H1 (cell line): ENCODE results near the gene PTPRG. TPM values are rescaled to one million over a fixed set of nuclear protein-coding genes. Genes with fewer than 3 reads are reported as not detected.

Experiments
- CTCF ChIA-PET: fragments of 300-600 bp; sonication (Branson Sonifier 250); formaldehyde crosslinking; loops from one replicate; lab custom pipeline; 2021; ENCODE audit not compliant: partially characterized antibody; lab: Charles Lee
- POLR2A ChIA-PET: fragments of 300-600 bp; sonication (Branson Sonifier 250); formaldehyde crosslinking; loops from one replicate; lab custom pipeline; 2021; ENCODE audit warnings: inconsistent platforms; ENCODE audit not compliant: partially characterized antibody; lab: Charles Lee
- DNase-seq, 2 experiments: peaks; one replicate each; pipeline versions ENCODE4 v3.0.0 to v3.0.0-alpha.2; 2010 to 2022; ENCODE audit warnings: low spot score in 2 of 2, low read depth in 1 of 2, mixed read lengths in 1 of 2
- FAIRE-seq: peaks from 2 replicates; lab custom pipeline; 2011; peaks lifted over from hg19 to GRCh38; lab: Jason Lieb, UNC
- H2AFZ ChIP-seq: 2 replicates; pipeline ENCODE4 v1.8.1; 2012; ENCODE audit warnings: low read length, inconsistent platforms
- H2AK5ac ChIP-seq: 2 replicates; pipeline ENCODE4 v1.6.1; 2013; ENCODE audit warnings: low read depth, low read length
- H2BK120ac ChIP-seq: replicated peaks from 2 replicates; pipeline ENCODE3; 2013; ENCODE audit warnings: low read depth, low read length, inconsistent platforms
- H2BK12ac ChIP-seq: 2 replicates; pipeline ENCODE4 v1.6.1; 2013; ENCODE audit warnings: low read depth, low read length
- H2BK15ac ChIP-seq: 2 replicates; pipeline ENCODE4 v1.6.1; 2013; ENCODE audit warnings: low read length
- H2BK20ac ChIP-seq: 2 replicates; pipeline ENCODE4 v1.6.1; 2013; ENCODE audit warnings: low read length
- H2BK5ac ChIP-seq: 2 replicates; pipeline ENCODE4 v1.6.1; 2013; ENCODE audit warnings: low read depth, low read length
- H3K14ac ChIP-seq: 2 replicates; pipeline ENCODE4 v1.6.1; 2013; ENCODE audit warnings: inconsistent platforms; ENCODE audit not compliant: insufficient read length
- H3K18ac ChIP-seq: 2 replicates; pipeline ENCODE4 v1.6.1; 2013; ENCODE audit warnings: low read length; ENCODE audit errors: extremely low read depth
- H3K23ac ChIP-seq: 2 replicates; pipeline ENCODE4 v1.6.1; 2013; ENCODE audit warnings: inconsistent platforms; ENCODE audit not compliant: insufficient read length
- H3K23me2 ChIP-seq: 2 replicates; pipeline ENCODE4 v1.6.1; 2013; ENCODE audit warnings: low read depth, low read length
- H3K27ac ChIP-seq: 2 replicates; pipeline ENCODE4 v1.6.1; 2011; ENCODE audit warnings: low read depth, low read length, inconsistent platforms
- H3K27me3 ChIP-seq, 4 experiments: replicated peaks in 1 of 4; 1 replicate in 1 of 4; 2 replicates in 3 of 4; pipeline versions ENCODE4 v1.6.1 to v1.8.1; 2011 to 2013; ENCODE audit warnings: low read length in 3 of 4, mild to moderate bottlenecking in 3 of 4, inconsistent platforms in 2 of 4, mixed read lengths in 2 of 4, moderate library complexity in 1 of 4; ENCODE audit not compliant: control insufficient read depth in 3 of 4, insufficient read depth in 3 of 4; ENCODE audit errors: extremely low read depth in 1 of 4
- H3K36me3 ChIP-seq, 4 experiments: 2 replicates each; pipeline versions ENCODE4 v1.6.1 to v1.8.1; 2011 to 2013; ENCODE audit warnings: mild to moderate bottlenecking in 4 of 4, low read length in 3 of 4, moderate library complexity in 2 of 4, control low read depth in 1 of 4, inconsistent platforms in 1 of 4; ENCODE audit not compliant: insufficient read depth in 4 of 4, control insufficient read depth in 2 of 4
- H3K4ac ChIP-seq: replicated peaks from 2 replicates; pipeline ENCODE3; 2013; ENCODE audit warnings: low read length, low read depth, mixed read lengths, inconsistent platforms; ENCODE audit not compliant: insufficient read length
- H3K4me1 ChIP-seq, 4 experiments: replicated peaks in 1 of 4; 1 replicate in 1 of 4; 2 replicates in 3 of 4; pipeline versions ENCODE4 v1.6.1 to v1.8.1; 2011 to 2013; ENCODE audit warnings: low read length in 3 of 4, inconsistent platforms in 2 of 4, mixed read lengths in 1 of 4; ENCODE audit not compliant: insufficient read depth in 4 of 4, control insufficient read depth in 3 of 4
- H3K4me2 ChIP-seq, 2 experiments: 2 replicates each; pipeline versions ENCODE4 v1.6.1 to v1.8.1; 2011 to 2013; ENCODE audit warnings: low read depth in 2 of 2, low read length in 2 of 2, control low read depth in 1 of 2, inconsistent platforms in 1 of 2, mild to moderate bottlenecking in 1 of 2; ENCODE audit not compliant: insufficient read depth in 1 of 2
- H3K4me3 ChIP-seq, 4 experiments: fragments of 200-600, 300-600 bp in 1 of 4; sonication (generic), shearing (Covaris generic), sonication (Bioruptor Twin) in 1 of 4; 2 replicates each; pipeline versions ENCODE4 v1.5.1 to v1.8.1; 2011 to 2016; ENCODE audit warnings: low read length in 4 of 4, low read depth in 3 of 4, control low read depth in 2 of 4, inconsistent platforms in 2 of 4, mild to moderate bottlenecking in 2 of 4, mixed read lengths in 1 of 4, moderate library complexity in 1 of 4; ENCODE audit not compliant: insufficient read depth in 2 of 4; ENCODE audit errors: extremely low read depth in 1 of 4
- H3K56ac ChIP-seq: replicated peaks from 2 replicates; pipeline ENCODE3; 2013; ENCODE audit warnings: low read depth, mild to moderate bottlenecking, mixed read lengths, low read length, inconsistent platforms; ENCODE audit not compliant: insufficient read length
- H3K79me1 ChIP-seq: 2 replicates; pipeline ENCODE4 v1.6.1; 2013; ENCODE audit warnings: low read depth, low read length, control low read depth
- H3K79me2 ChIP-seq, 2 experiments: 2 replicates each; pipeline versions ENCODE4 v1.6.1 to v1.8.1; 2012 to 2013; ENCODE audit warnings: low read length in 2 of 2, mild to moderate bottlenecking in 2 of 2, inconsistent platforms in 1 of 2; ENCODE audit not compliant: insufficient read depth in 2 of 2, control insufficient read depth in 1 of 2
- H3K9ac ChIP-seq, 4 experiments: replicated peaks in 1 of 4; 1 replicate in 1 of 4; 2 replicates in 3 of 4; pipeline versions ENCODE4 v1.6.1 to v1.8.1; 2011 to 2013; ENCODE audit warnings: low read depth in 3 of 4, low read length in 3 of 4, control low read depth in 2 of 4, mild to moderate bottlenecking in 2 of 4, moderate library complexity in 2 of 4, inconsistent platforms in 1 of 4; ENCODE audit errors: extremely low read depth in 1 of 4
- H3K9me3 ChIP-seq, 2 experiments: 2 replicates each; pipeline versions ENCODE4 v1.6.1 to v1.8.1; 2012 to 2013; ENCODE audit warnings: mild to moderate bottlenecking in 2 of 2, moderate library complexity in 2 of 2, control low read depth in 1 of 2, inconsistent platforms in 1 of 2, low read depth in 1 of 2, low read length in 1 of 2, mixed read lengths in 1 of 2; ENCODE audit not compliant: insufficient read depth in 2 of 2
- H4K20me1 ChIP-seq, 2 experiments: replicated peaks in 1 of 2; 2 replicates each; pipeline versions ENCODE3 to v1.8.1; 2011 to 2013; ENCODE audit warnings: inconsistent platforms in 2 of 2, low read length in 2 of 2, mild to moderate bottlenecking in 1 of 2; ENCODE audit not compliant: insufficient read depth in 2 of 2, control insufficient read depth in 1 of 2
- H4K5ac ChIP-seq: 2 replicates; pipeline ENCODE4 v1.6.1; 2013; ENCODE audit warnings: low read length, low read depth, mixed read lengths, inconsistent platforms; ENCODE audit not compliant: insufficient read length
- H4K8ac ChIP-seq: 2 replicates; pipeline ENCODE4 v1.8.0; 2013; ENCODE audit warnings: mild to moderate bottlenecking, moderate library complexity, low read length, inconsistent platforms; ENCODE audit not compliant: insufficient read depth; ENCODE audit errors: extremely low read depth
- H4K91ac ChIP-seq: replicated peaks from 2 replicates; pipeline ENCODE3; 2013; ENCODE audit warnings: low read length, mixed read lengths, inconsistent platforms; ENCODE audit not compliant: insufficient read length
- MAX ChIP-seq: IDR thresholded peaks from 2 replicates; pipeline ENCODE4 v1.6.1; 2012; ENCODE audit warnings: inconsistent platforms
- WGBS, 2 experiments: shearing (Covaris generic) in 1 of 2; methylation state at CpG; one replicate each; pipeline versions ENCODE4 v1.1.6 to v1.1.7; 2013 to 2015; ENCODE audit warnings: low lambda C conversion rate in 2 of 2, mixed read lengths in 2 of 2, inconsistent platforms in 1 of 2, low coverage in 1 of 2, missing lambda C conversion rate in 1 of 2; ENCODE audit not compliant: insufficient replicate concordance in 2 of 2, insufficient coverage in 1 of 2, insufficient read length in 1 of 2; ENCODE audit errors: extremely low coverage in 1 of 2, missing lambda C conversion rate in 1 of 2; 5-methylcytosine and 5-hydroxymethylcytosine counted together
- polyA plus RNA-seq, 7 experiments: library from polyadenylated mRNA; depleted of rRNA in 3 of 7; stranded (reverse) in 5 of 7; unstranded in 2 of 7; fragments of >200 nt in 5 of 7; fragments of 200-250 nt in 2 of 7; gene quantifications; 1 replicate in 5 of 7; 2 replicates in 1 of 7; 4 replicates in 1 of 7; pipeline versions ENCODE4 v1.2.1 to v1.2.3, GENCODE V29; 2011 to 2013; ENCODE audit warnings: missing spikeins in 2 of 7, mixed read lengths in 2 of 7
- total RNA-seq: library from RNA; stranded (reverse); fragmentation: NEBNext Ultra II Directional; extraction: Animal tissue kit (Norgen Biotek cat#: 25700); gene quantifications from 2 replicates; pipeline ENCODE4 v1.2.1, GENCODE V29; 2021

PTPRG gene
- total and polyA plus RNA-seq, 2 of the 8 experiments (the other 6 are each of a cell fraction or from before 2014, with no cell fraction given): 23.3 to 96.2 TPM

- Histone ChIP-seq H3K4me2 (no peak overlapping the region), H3K27ac (no peak overlapping the region), H2AFZ (no peak overlapping the region), H4K8ac (no peak overlapping the region), H3K79me1 (no peaks in the 10 kb centered on the region; the same call in 1 of the 2 replicates), H3K79me2 (no peaks in the 10 kb centered on the region), H3K23me2 (no peaks in the 10 kb centered on the region), H3K27me3 (no peaks in the 10 kb centered on the region), H3K14ac (no peak overlapping the region), H4K5ac (no peak overlapping the region), H2BK15ac (no peak overlapping the region), H3K4me3 (no peak overlapping the region), H2AK5ac (no peak overlapping the region), H4K91ac (no peak overlapping the region), H2BK120ac (no peak overlapping the region), H3K36me3 (no peaks in the 10 kb centered on the region), H3K4me1 (no peaks in the 10 kb centered on the region; a peak in 1 of 7 replicates), H3K9ac (no peak overlapping the region), H3K9me3 (no peaks in the 10 kb centered on the region), H2BK5ac (no peak overlapping the region), H3K18ac (no peak overlapping the region), H3K4ac (no peak overlapping the region), H3K56ac (no peak overlapping the region), H4K20me1 (no peaks in the 10 kb centered on the region), H3K23ac (no peak overlapping the region), H2BK12ac (no peak overlapping the region), H2BK20ac (no peak overlapping the region)
- DNase-seq: no peak
- CTCF ChIA-PET: interaction anchor here (1.3 kb wide), 1 partner anchor 47 kb away, joined by 3 read pairs; no protein-coding TSS in a partner anchor
- POLR2A ChIA-PET: interaction anchor here (1.0 kb wide), 1 partner anchor 27 kb away, joined by 3 read pairs; no protein-coding TSS in a partner anchor
- no peak for TF ChIP-seq MAX
- no peak for FAIRE-seq
- WGBS, 2 experiments: 87% methylated on average over 4 of the region's 4 CpGs; no CpG with 5 or more reads in 1 of the 2 experiments
These were observed 674.6 kb downstream of the PTPRG start for GRCh38 chr3:62236016-62236415.
